Mesothelial cell of epicardium (in vitro differentiated cells): ENCODE data around the gene ISM2. TPM values are rescaled to one million over a fixed set of nuclear protein-coding genes. Genes with fewer than 3 reads are reported as not detected.

ENCODE experiments used
- total RNA-seq: library from RNA; stranded (reverse); gene quantifications from 3 replicates; pipeline ENCODE4 v1.2.1, GENCODE V29; 2021

ISM2 gene
- total RNA-seq, 1 donor from 2014 or later = 0.18 TPM

Other genes with a start within 250 kb of the ISM2 start
- not detected in 3 replicates for gene NGB, start 227.6 kb downstream of the ISM2 start, total RNA-seq
- 40.5 to 46.1 TPM (median 45.3 TPM) in 3 replicates for gene POMT2, start 177.9 kb downstream of the ISM2 start, total RNA-seq
- gene GSTZ1, start 177.8 kb downstream of the ISM2 start, total RNA-seq = 20.7 to 24.0 TPM (median 23.5 TPM) in 3 replicates
- gene TMED8, start 121.7 kb downstream of the ISM2 start, total RNA-seq = 14.1 to 14.4 TPM (median 14.4 TPM) in 3 replicates
- gene SAMD15, start 121.4 kb downstream of the ISM2 start, total RNA-seq = 2.0 to 3.4 TPM (median 2.1 TPM) in 3 replicates
- gene NOXRED1, start 75.3 kb downstream of the ISM2 start, total RNA-seq = 0.63 to 1.1 TPM (median 0.84 TPM) in 3 replicates
- 25.8 to 29.7 TPM (median 27.8 TPM) in 3 replicates for gene VIPAS39, start 41.2 kb downstream of the ISM2 start, total RNA-seq
- gene AHSA1, start 40.7 kb downstream of the ISM2 start, total RNA-seq = 99.9 to 125 TPM (median 119 TPM) in 3 replicates
- 34.1 to 36.6 TPM (median 35.8 TPM) in 3 replicates for gene SPTLC2, start 117.8 kb upstream of the ISM2 start, total RNA-seq
- 10.9 to 13.2 TPM (median 12.3 TPM) in 3 replicates for gene ALKBH1, start 209.2 kb upstream of the ISM2 start, total RNA-seq
- 88.5 to 106 TPM (median 104 TPM) in 3 replicates for gene SLIRP, start 209.3 kb upstream of the ISM2 start, total RNA-seq